Hepatocyte (in vitro differentiated cells): ENCODE measurements around the gene INPPL1. TPM values are rescaled to one million over a fixed set of nuclear protein-coding genes. Genes with fewer than 3 reads are reported as not detected.
"Not testable (repeated sequence)": the region's sequence is repeated elsewhere in the genome, so short reads cannot be mapped to it uniquely, and the experiment has no call there.

Experiments
- DNase-seq: peaks from one replicate; pipeline ENCODE4 v3.0.0-alpha.2; 2016; ENCODE audit warnings: low spot score
- H2AFZ ChIP-seq: fragments of 200-600 bp; sonication (generic); 2 replicates; pipeline ENCODE4 v1.6.0; 2016; ENCODE audit warnings: antibody characterized with exemption, mild to moderate bottlenecking
- H3K27ac ChIP-seq: fragments of 200-600 bp; sonication (generic); 2 replicates; pipeline ENCODE4 v1.5.1; 2016; ENCODE audit warnings: mild to moderate bottlenecking
- H3K27me3 ChIP-seq: fragments of 200-600 bp; sonication (generic); 2 replicates; pipeline ENCODE4 v1.6.1; 2016
- H3K36me3 ChIP-seq: fragments of 200-600 bp; sonication (generic); replicated peaks from 2 replicates; pipeline ENCODE4 v1.5.1; 2016; ENCODE audit warnings: low read depth; ENCODE audit not compliant: insufficient read depth
- H3K4me1 ChIP-seq: fragments of 200-600 bp; sonication (generic); 2 replicates; pipeline ENCODE4 v1.5.1; 2016; ENCODE audit warnings: mild to moderate bottlenecking, moderate library complexity; ENCODE audit not compliant: insufficient read depth
- H3K4me2 ChIP-seq: fragments of 200-600 bp; sonication (generic); 2 replicates; pipeline ENCODE4 v1.6.0; 2016
- H3K4me3 ChIP-seq: fragments of 200-600 bp; sonication (generic); 2 replicates; pipeline ENCODE4 v1.5.1; 2016; ENCODE audit warnings: mild to moderate bottlenecking
- H3K79me2 ChIP-seq: fragments of 200-600 bp; sonication (generic); 2 replicates; pipeline ENCODE4 v1.6.0; 2017; ENCODE audit warnings: mild to moderate bottlenecking
- H3K9me2 ChIP-seq: fragments of 200-600 bp; sonication (generic); replicated peaks from 2 replicates; pipeline ENCODE4 v1.6.0; 2017; ENCODE audit warnings: mild to moderate bottlenecking; ENCODE audit not compliant: insufficient read depth
- H3K9me3 ChIP-seq: fragments of 200-600 bp; sonication (generic); 2 replicates; pipeline ENCODE4 v1.5.1; 2016; ENCODE audit warnings: low read depth, mild to moderate bottlenecking
- H4K20me1 ChIP-seq: fragments of 200-600 bp; sonication (generic); 2 replicates; pipeline ENCODE4 v1.6.0; 2016; ENCODE audit warnings: mild to moderate bottlenecking; ENCODE audit not compliant: insufficient read depth, poor library complexity, severe bottlenecking
- EZH2 ChIP-seq: fragments of 200-600 bp; sonication (generic); IDR thresholded peaks from 2 replicates; pipeline ENCODE4 v1.6.1; 2016; ENCODE audit warnings: antibody characterized with exemption, mild to moderate bottlenecking, borderline replicate concordance
- EZH2phosphoT487 ChIP-seq: fragments of 200-600 bp; sonication (generic); IDR thresholded peaks from one replicate; pipeline ENCODE4 v1.6.1; 2018; ENCODE audit warnings: antibody characterized with exemption, mild to moderate bottlenecking, low read depth, moderate library complexity; ENCODE audit not compliant: unreplicated experiment, severe bottlenecking
- WGBS: methylation state at CpG from one replicate; pipeline ENCODE4 v1.1.6; 2016; ENCODE audit warnings: low lambda C conversion rate; ENCODE audit errors: missing lambda C conversion rate; 5-methylcytosine and 5-hydroxymethylcytosine counted together
- polyA plus RNA-seq: library from polyadenylated mRNA; unstranded; fragments of >200 nt; fragmentation: Nextera tagmentation; extraction: Ambion mirVana; gene quantifications from 2 replicates; pipeline ENCODE4 v1.2.1, GENCODE V29; 2016
- total RNA-seq: library from RNA; depleted of rRNA; stranded (reverse); fragments of >200 nt; gene quantifications from 2 replicates; pipeline ENCODE4 v1.2.3, GENCODE V29; 2014
- TF ChIP-seq, protein P1 (sequence below): fragments of 200-600 bp; sonication (generic); IDR thresholded peaks from 2 replicates; pipeline ENCODE4 v1.5.1; 2016; ENCODE audit warnings: antibody characterized with exemption, mild to moderate bottlenecking; ENCODE audit not compliant: poor library complexity

The INPPL1 gene
- total and polyA plus RNA-seq, 2 experiments from 2014 or later = 74.8 to 99.4 TPM

GRCh38 chr11:72203163-72203562, 21.4 kb upstream of the INPPL1 start:
- Histone ChIP-seq H3K27me3 (no peaks in the 10 kb centered on the region), H3K4me2 (no peak overlapping the region), H3K36me3 (no peaks in the 10 kb centered on the region), H2AFZ (no peak overlapping the region), H3K9me2 (no peaks in the 10 kb centered on the region), H3K27ac (no peak overlapping the region), H3K4me3 (no peak overlapping the region), H3K79me2 (no peaks in the 10 kb centered on the region), H3K9me3 (no peaks in the 10 kb centered on the region), H3K4me1 (no peaks in the 10 kb centered on the region), H4K20me1 (no peaks in the 10 kb centered on the region)
- no peak for DNase-seq
- WGBS = 64% methylated on average over 2 of the region's 2 CpGs
- no peak for TF ChIP-seq EZH2phosphoT487
- TF ChIP-seq, protein P1, sequence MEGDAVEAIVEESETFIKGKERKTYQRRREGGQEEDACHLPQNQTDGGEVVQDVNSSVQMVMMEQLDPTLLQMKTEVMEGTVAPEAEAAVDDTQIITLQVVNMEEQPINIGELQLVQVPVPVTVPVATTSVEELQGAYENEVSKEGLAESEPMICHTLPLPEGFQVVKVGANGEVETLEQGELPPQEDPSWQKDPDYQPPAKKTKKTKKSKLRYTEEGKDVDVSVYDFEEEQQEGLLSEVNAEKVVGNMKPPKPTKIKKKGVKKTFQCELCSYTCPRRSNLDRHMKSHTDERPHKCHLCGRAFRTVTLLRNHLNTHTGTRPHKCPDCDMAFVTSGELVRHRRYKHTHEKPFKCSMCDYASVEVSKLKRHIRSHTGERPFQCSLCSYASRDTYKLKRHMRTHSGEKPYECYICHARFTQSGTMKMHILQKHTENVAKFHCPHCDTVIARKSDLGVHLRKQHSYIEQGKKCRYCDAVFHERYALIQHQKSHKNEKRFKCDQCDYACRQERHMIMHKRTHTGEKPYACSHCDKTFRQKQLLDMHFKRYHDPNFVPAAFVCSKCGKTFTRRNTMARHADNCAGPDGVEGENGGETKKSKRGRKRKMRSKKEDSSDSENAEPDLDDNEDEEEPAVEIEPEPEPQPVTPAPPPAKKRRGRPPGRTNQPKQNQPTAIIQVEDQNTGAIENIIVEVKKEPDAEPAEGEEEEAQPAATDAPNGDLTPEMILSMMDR = no peak
- TF ChIP-seq EZH2 = no peak

DNA sequence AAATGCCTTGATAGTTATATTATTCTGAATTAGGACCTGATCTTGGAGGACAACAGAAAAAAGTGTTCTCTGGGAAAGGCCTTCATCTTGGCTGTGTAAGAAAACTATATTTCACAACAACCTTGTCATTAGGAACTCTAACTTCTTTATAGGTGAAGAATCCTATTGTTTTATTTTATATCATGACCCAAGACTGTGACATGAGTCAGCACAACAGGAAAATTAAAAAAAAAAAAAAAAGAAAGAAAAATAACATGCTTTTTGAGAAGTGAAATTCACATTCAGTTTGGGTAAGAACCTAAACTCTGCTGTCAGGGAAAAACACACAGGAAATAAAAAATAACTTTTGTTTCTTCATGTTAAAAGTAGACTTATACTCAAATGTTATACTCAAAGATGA, 19.7 kb upstream of the INPPL1 start:
- no peak overlapping the region for H2AFZ ChIP-seq
- no peaks in the 10 kb centered on the region for H3K27me3 ChIP-seq
- no peaks in the 10 kb centered on the region for H3K79me2 ChIP-seq
- peaks cover 3% of the 10 kb centered on the region for H3K9me3 ChIP-seq
- H4K20me1 ChIP-seq = no peaks in the 10 kb centered on the region
- H3K36me3 ChIP-seq = no peaks in the 10 kb centered on the region
- H3K4me2 ChIP-seq = no peak overlapping the region
- no peak for DNase-seq
- H3K9me2 ChIP-seq = no peaks in the 10 kb centered on the region
- H3K4me3 ChIP-seq = no peak overlapping the region
- no peak overlapping the region for H3K27ac ChIP-seq
- TF ChIP-seq, protein P1 = no peak
- no peak for TF ChIP-seq EZH2
- no peak for TF ChIP-seq EZH2phosphoT487
- H3K4me1 ChIP-seq = no peaks in the 10 kb centered on the region

DNA sequence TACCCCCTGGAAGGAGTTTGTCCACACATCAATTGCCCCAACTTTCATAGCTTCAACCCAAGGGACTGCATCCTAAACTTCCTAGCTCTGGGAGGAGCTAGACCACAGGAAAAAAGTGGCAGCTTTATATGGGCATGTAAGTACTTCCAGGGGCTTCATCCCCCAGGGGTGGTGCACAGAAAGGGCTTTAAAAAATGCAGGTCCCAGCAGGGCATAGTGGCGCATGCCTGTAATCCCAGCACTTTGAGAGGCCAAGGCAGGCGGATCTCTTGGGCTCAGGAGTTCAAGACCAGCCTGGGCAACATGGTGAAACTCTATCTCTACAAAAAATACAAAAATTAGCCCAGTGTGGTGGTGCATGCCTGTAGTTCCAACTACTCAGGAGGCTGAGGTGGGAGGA, 17.8 kb upstream of the INPPL1 start:
- H2AFZ ChIP-seq, DNase-seq, H3K79me2 ChIP-seq, H3K27ac ChIP-seq, H3K4me2 ChIP-seq, H3K4me3 ChIP-seq, H3K9me3 ChIP-seq, H3K4me1 ChIP-seq, H3K36me3 ChIP-seq, H4K20me1 ChIP-seq, H3K9me2 ChIP-seq, H3K27me3 ChIP-seq: not testable (repeated sequence)
- WGBS = 77% methylated on average over 2 of the region's 2 CpGs

- WGBS = 86% methylated on average over 3 of the region's 3 CpGs
- Histone ChIP-seq H3K79me2 (no peaks in the 10 kb centered on the region), H3K4me1 (no peaks in the 10 kb centered on the region), H2AFZ (no peak overlapping the region), H4K20me1 (no peaks in the 10 kb centered on the region), H3K36me3 (no peaks in the 10 kb centered on the region), H3K27ac (no peak overlapping the region), H3K27me3 (no peaks in the 10 kb centered on the region), H3K9me3 (peaks cover 4% of the 10 kb centered on the region), H3K4me2 (no peak overlapping the region), H3K4me3 (no peak overlapping the region), H3K9me2 (no peaks in the 10 kb centered on the region)
- TF ChIP-seq, protein P1 = no peak
- TF ChIP-seq EZH2phosphoT487 (no peak), EZH2 (no peak)
- DNase-seq = no peak
Observed at GRCh38 chr11:72208281-72208680, 16.3 kb upstream of the INPPL1 start.
